Measurements from ENCODE around the gene ZBED6. TPM values are rescaled to one million over a fixed set of nuclear protein-coding genes. Genes with fewer than 3 reads are reported as not detected.
A peak's percentile ranks its signal among the peaks of the same experiment; 100 is the strongest.
"Not testable (repeated sequence)": the region's sequence is repeated elsewhere in the genome, so short reads cannot be mapped to it uniquely, and the experiment has no call there.

ZBED6 gene
- total RNA-seq, result 38.7 and 40.2 TPM in 2 replicates

- no peak for TF ChIP-seq CTCF (IDR thresholded peaks at IDR 0.05; ENCODE audit: insufficient read depth, low read depth, low read length)
- DNase-seq (ENCODE audit: low read depth), result peak; percentile 100
- H3K4me3 ChIP-seq (ENCODE audit: low read depth, low read length), result peak within 1 kb of the TSS; percentile 80
Measured at GRCh38 chr1:203795441-203796235, at the start of gene ZBED6, which contains the start of gene ZC3H11A. Gene ZBED6 (plus strand): TSS chr1:203795623. CDS start chr1:203797523, 1,900 bp downstream. Gene ZC3H11A (plus strand): TSS chr1:203795623. CDS start chr1:203817071, 21,448 bp downstream.

GRCh38 chr1:203746281-203746680 is 49.1 kb upstream of the ZBED6 start:
- no peak for TF ChIP-seq CTCF (IDR thresholded peaks at IDR 0.05; ENCODE audit: insufficient read depth, low read depth, low read length)

GRCh38 chr1:203751051-203751450 is 44.4 kb upstream of the ZBED6 start:
- peak; percentile 38 for DNase-seq (ENCODE audit: low read depth)
- no peak for TF ChIP-seq CTCF (IDR thresholded peaks at IDR 0.05; ENCODE audit: insufficient read depth, low read depth, low read length)
- no peak overlapping the region for H3K4me3 ChIP-seq (ENCODE audit: low read depth, low read length)

More at GRCh38 chr1:203746281-203746680, 49.1 kb upstream of the ZBED6 start:
- H3K4me3 ChIP-seq (ENCODE audit: low read depth, low read length), result no peak overlapping the region
- no peak for DNase-seq (ENCODE audit: low read depth)

GRCh38 chr1:203751618-203752361 is 43.6 kb upstream of the ZBED6 start:
- not testable (repeated sequence) for DNase-seq (ENCODE audit: low read depth); H3K4me3 ChIP-seq (ENCODE audit: low read depth, low read length)

GRCh38 chr1:203754455-203754864 is 41.0 kb upstream of the ZBED6 start:
- no peak overlapping the region for H3K4me3 ChIP-seq (ENCODE audit: low read depth, low read length)
- DNase-seq (ENCODE audit: low read depth), result no peak
- no peak for TF ChIP-seq CTCF (IDR thresholded peaks at IDR 0.05; ENCODE audit: insufficient read depth, low read depth, low read length)

GRCh38 chr1:203756036-203756435 is 39.4 kb upstream of the ZBED6 start:
- TF ChIP-seq CTCF (IDR thresholded peaks at IDR 0.05; ENCODE audit: insufficient read depth, low read depth, low read length), result no peak
- no peak overlapping the region for H3K4me3 ChIP-seq (ENCODE audit: low read depth, low read length)
- DNase-seq (ENCODE audit: low read depth), result no peak

GRCh38 chr1:203758749-203759148 is 36.7 kb upstream of the ZBED6 start:
- H3K4me3 ChIP-seq (ENCODE audit: low read depth, low read length); DNase-seq (ENCODE audit: low read depth): not testable (repeated sequence)

All from fibroblast of villous mesenchyme (primary cell).